ENCODE measurements around the gene CYP24A1.

The CYP24A1 gene

DNA sequence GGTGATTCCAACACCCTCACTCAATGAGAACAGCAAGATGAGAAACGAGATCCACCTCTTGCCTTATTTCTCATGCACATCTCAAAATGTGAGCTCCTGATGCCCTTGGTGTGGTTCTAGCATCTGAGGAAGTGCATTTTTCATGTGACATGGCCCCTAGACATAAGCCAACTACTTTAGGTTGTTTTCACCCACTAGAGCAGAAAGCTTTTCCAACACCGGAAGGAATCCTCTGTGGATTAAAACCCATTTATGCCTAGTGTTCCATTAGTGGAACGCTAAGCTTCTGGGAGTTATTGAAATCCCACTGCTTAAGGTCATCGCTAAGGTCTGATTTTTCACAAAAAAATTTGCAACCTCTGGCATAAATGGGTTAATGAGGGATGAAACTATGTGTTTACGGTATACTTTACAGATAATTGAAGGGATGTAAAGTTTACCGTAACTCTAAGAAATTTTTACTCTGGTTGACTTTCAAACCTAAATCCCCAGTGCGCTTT is 24.0 kb downstream of the CYP24A1 start:
- TF ChIP-seq, protein P1, sequence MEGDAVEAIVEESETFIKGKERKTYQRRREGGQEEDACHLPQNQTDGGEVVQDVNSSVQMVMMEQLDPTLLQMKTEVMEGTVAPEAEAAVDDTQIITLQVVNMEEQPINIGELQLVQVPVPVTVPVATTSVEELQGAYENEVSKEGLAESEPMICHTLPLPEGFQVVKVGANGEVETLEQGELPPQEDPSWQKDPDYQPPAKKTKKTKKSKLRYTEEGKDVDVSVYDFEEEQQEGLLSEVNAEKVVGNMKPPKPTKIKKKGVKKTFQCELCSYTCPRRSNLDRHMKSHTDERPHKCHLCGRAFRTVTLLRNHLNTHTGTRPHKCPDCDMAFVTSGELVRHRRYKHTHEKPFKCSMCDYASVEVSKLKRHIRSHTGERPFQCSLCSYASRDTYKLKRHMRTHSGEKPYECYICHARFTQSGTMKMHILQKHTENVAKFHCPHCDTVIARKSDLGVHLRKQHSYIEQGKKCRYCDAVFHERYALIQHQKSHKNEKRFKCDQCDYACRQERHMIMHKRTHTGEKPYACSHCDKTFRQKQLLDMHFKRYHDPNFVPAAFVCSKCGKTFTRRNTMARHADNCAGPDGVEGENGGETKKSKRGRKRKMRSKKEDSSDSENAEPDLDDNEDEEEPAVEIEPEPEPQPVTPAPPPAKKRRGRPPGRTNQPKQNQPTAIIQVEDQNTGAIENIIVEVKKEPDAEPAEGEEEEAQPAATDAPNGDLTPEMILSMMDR (conservative IDR thresholded peaks at IDR 0.05) = no peak
- TF ChIP-seq ZFX (IDR thresholded peaks at IDR 0.05) = no peak

DNA sequence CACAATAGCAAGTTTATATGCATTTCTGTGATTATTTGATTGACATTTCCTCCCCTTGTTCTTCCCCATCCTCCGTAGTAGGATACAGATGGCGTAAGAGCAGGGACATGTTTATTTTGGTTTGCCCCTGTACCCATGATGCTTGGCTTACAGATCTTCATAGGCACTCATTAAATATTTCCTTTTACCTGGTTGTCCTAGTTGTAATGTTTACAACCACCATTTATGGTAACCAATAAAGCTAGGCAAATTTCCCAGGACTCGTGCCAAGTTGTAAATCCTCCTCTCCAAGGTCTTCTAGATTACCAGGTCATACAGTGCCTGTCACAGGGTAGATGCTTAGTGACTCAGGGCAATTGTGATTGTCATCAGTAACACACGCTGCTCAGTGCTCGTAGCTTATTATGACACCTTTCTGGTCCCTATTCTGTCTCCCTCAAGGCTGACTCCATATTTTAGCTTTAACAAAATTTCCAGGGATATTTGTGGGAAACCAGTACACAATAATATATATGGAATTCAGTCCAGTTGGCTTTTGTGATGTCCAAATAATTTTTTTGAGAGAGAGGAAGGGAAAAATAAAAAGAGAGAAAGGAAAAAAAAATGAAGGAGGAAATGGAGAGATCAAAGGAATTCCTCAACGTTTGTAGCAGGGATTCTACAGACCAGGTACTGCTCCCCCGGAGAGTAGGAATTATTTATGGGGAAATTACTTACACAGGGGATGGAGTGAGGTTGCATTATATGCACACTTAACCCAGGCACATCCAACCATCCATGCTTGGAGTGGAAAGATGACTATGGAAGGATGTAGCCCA is 24.6 kb downstream of the CYP24A1 start:
- TF ChIP-seq ZFX (IDR thresholded peaks at IDR 0.05) = no peak
- TF ChIP-seq, protein P1 (conservative IDR thresholded peaks at IDR 0.05) = no peak

More for the DNA sequence above, 24.0 kb downstream of the CYP24A1 start:
- H3K27ac ChIP-seq = no peak overlapping the region

DNA sequence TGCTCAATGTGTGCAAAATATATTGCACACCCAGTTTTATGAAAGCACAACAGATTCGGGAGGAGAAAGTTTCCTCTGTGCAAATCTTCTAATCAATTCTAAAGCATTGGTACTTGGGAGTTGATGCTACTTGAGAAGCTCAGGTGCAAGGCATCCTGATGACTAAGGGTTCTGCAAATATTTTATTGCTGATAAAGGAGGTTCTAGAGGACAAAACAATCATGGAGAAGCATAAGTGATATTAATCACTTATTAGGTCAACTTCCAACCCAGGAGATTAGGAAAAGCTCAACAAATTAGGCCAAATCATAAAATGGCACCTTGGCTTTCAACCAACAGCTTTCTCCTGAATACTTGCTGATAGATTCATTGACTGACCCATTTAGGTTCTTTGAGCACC is 27.1 kb downstream of the CYP24A1 start:
- H3K27ac ChIP-seq = no peak overlapping the region
- TF ChIP-seq, protein P1 (conservative IDR thresholded peaks at IDR 0.05) = no peak
- TF ChIP-seq ZFX (IDR thresholded peaks at IDR 0.05) = no peak

More for the DNA sequence above, 24.6 kb downstream of the CYP24A1 start:
- no peak overlapping the region for H3K27ac ChIP-seq

DNA sequence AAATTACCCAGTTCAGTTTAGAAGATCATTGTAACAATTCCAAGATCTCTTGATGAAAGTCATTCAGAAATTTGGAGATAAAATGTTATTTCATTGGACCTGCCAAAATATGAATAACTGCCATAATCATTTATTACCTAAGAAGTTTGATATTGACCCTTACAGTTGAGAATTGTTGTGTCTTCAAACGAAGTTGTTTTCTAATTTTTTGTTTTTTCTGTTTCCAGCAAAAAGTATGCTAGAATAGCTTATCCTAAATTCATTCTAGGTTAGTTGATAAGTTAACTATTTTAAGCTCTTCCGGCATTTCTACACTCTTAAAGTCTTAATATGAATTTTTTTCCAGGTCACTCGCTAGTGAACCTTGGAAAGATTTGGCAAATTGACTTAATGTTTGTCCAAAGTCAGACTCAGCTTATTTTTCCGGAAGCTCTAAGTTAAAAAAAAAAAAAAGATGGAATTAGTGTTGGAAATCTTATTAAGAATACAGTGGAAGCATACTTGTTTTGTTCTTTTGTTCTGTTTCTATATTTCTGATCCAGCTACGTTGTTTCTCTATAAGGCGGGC is 28.9 kb downstream of the CYP24A1 start:
- TF ChIP-seq, protein P1 (conservative IDR thresholded peaks at IDR 0.05) = no peak
- TF ChIP-seq ZFX (IDR thresholded peaks at IDR 0.05) = no peak

DNA sequence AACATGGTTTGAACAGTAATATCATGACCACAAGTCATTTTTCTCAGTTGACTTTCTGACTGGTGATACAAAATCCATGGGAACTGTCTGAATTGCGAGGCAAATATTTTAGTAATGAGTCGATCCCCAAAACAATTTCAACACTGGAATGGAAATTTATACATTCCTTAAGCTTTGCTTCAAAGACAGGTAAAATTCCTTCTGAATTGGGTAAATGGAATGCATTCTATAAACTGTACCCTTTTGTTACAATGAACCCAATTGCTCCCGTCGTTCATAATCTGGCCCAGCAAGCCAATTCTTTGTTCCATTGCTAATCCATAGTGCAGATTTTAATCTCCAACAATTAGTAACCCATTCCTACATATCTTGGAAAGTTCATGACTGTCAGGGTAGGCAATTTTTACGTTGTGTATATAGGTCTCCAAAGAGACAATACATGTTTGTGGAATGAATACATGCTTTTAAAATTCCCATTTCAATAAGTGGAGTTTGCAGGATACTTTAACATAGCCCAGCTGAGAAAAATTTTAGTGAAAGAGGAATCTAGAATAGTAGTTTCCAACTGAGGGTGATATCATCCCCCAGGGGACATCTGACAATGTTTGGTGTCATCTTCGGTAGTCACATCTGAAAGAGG is 32.7 kb downstream of the CYP24A1 start:
- H3K27ac ChIP-seq = no peak overlapping the region
- TF ChIP-seq ZFX (IDR thresholded peaks at IDR 0.05) = no peak
- TF ChIP-seq, protein P1 (conservative IDR thresholded peaks at IDR 0.05) = no peak

More for the DNA sequence above, 28.9 kb downstream of the CYP24A1 start:
- no peak overlapping the region for H3K27ac ChIP-seq

DNA sequence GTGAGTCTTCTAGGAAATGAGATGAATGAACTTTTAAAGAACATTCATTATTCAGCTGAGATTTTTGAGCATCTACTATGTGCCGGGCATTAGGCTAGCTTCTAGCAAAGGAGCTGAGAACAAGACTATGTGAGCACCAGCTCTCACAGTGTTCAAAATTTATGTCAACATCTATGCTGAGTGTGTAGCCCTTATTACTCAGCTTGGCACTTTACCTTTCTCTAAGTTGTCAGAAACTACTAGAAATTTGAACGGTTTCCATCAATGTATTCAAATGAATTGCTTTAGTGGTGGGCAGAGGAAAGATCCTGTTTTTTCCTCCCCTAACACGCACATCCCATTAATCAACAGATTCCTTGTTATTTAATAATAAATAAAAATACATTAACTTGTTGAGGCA is 33.3 kb downstream of the CYP24A1 start:
- no peak for TF ChIP-seq ZFX (IDR thresholded peaks at IDR 0.05)
- TF ChIP-seq, protein P1 (conservative IDR thresholded peaks at IDR 0.05) = no peak
- H3K27ac ChIP-seq = no peak overlapping the region

DNA sequence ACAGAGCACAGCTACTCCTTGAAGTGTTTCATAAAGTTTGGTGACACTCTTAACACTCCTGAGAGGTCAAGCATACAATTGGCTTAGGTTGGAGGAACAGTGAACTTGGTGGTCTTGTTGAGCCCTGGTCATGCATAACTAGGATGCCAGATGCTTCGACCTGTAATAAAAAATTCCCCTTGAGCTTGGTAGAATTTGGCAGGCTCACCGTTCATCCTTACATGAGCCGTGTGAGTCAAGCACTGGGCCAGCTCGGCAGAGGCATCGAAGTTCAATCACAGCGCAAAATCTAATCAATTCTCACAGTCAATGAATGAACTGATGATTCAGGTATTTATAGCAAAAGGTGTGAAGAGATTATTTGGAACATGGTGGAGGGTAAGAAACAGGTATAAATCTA is 33.7 kb downstream of the CYP24A1 start:
- no peak overlapping the region for H3K27ac ChIP-seq
- no peak for TF ChIP-seq ZFX (IDR thresholded peaks at IDR 0.05)
- TF ChIP-seq, protein P1 (conservative IDR thresholded peaks at IDR 0.05) = no peak
